RPMI8226 (cell line): ENCODE results near the gene MMRN2.
"Not testable (repeated sequence)": the region's sequence is repeated elsewhere in the genome, so short reads cannot be mapped to it uniquely, and the experiment has no call there.

ENCODE experiments used
- DNase-seq: peaks from one replicate; pipeline ENCODE4 v3.0.0-alpha.2; 2015

Gene MMRN2

DNA sequence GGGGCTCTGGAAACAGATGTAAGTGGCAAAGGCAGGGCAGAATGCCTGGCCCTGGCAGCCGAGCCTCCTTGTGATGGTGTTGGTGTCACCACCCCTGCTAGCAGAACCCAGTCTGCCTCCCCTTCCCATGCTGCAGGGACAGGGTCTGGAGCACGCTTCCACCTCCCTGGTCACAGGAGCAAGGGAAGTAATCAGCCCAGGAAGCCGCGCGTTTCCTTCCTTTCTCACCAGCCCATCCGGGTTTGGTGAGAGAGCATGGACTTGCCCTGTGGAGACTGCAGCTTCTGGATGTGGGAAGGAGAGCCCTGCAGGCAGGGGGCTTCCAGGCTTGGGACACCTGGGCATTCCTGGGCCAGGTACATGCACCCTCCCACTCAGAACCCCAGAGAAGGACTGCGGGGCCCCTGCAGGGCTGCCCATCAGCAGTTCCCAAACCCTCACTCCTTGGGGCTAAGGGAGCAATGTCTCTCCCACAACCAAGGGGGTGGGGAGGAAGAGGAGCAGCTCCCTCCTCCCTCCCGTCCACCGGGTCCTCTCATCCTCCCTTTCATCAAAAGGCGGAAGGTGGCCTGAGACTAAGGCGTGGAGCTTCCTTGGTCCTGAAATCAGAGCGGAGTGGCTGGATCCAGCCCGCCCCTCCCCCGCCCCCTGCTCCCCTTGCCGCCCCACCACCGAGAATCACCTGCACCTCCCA is 1.8 kb downstream of the MMRN2 start:
- DNase-seq: no peak

DNA sequence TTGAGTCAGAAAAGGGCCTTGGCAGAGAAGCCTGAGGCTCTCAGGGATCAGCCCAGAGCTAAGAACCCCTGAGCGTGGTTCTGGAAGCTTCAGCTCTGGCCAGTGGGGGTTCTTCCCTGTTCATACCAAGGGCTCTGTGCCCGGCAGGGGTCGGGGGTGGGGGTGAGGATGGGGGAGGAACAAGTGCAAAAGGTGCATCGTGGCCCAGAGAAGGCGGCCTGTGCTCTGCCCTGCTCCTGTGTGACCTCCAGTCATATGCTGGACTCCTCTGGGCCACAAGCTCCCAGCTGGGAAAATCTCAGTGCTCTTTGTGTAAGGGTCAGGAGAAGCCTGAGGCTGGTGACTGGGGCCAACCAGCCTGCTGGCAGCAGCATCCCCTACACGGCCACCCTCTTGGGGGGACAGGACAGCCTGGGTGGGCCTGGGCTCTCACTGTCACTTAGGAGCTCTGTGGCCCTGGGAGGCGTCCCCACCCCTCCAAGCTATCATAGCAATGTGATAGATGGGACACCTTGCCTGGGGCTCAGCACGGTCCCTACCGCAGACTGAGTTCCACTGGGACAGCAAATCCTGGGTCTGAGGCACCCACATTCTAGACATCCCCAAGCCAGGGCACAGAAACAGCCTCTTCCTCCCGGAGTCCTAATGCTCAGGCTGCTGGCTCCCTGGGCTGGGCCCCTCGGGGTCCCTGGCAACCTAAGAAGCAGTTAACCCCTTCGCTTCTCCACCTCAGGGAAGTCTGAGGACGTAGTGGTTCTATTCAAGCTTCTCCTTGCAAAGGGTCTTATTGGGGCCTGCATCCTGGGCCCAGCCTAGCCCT is 2.5 kb downstream of the MMRN2 start:
- DNase-seq: no peak

DNA sequence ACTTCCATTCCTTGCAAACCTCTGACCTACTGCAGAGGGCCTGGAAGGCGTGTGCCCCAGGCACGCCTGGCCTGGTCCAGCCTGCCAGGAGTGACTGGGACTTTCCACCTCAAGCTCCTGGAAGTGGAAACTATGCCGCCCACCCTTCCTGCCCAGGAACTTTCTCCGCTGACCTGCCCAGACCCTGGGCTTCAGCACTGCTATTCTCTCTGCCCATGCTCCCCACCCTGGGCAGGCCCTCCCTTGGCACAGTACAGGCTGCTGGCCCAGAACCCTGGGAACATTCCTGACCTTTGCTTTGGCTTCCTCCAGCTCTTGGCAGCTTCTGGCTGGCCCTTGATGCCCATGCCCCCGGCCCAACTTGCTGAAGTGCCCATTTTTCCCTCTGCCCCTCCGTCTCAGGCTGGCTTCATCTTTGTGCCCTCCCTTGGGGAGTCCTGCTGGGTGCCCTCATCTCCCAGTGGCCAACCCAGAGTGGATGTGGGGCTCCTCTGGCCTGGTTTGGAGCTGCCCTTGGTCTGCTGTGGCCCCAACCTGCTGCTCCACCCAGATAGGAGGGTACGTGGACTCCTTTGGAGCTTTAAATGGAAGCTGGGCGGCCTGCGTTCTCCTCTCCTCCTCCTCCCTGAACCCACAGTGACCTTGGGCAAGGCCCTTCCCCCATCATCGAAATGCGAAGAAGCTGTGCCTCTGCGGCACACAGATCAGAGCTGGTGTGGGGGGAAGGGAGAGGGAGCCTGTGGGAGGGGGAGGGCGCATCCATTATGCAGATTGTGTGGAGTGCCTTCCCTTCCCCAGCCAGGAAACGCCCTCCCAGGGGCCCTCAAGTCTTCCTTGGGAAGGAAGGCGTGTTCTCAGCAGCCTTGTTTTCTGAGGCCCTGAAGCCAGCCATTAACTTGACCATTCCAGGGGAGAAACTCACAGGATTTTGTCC is 3.4 kb downstream of the MMRN2 start:
- no peak for DNase-seq

DNA sequence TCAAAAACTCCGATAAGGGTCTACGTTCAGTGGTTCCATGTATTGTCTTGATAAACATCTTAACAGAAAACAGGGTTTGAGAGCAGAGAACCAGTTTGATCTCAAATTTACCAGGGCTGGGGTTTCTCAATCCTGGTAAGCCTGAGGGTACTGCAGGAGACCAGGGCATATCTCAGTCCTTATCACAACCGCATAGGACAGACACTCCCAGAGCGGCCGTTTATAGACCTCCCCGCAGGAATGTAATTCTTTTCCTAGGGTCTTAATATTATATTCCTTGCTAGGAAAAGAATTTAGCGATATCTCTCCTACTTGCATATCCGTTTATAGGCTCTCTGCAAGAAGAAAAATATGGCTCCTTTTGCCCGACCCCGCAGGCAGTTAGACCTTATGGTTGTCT is 4.7 kb downstream of the MMRN2 start:
- not testable (repeated sequence) for DNase-seq

DNA sequence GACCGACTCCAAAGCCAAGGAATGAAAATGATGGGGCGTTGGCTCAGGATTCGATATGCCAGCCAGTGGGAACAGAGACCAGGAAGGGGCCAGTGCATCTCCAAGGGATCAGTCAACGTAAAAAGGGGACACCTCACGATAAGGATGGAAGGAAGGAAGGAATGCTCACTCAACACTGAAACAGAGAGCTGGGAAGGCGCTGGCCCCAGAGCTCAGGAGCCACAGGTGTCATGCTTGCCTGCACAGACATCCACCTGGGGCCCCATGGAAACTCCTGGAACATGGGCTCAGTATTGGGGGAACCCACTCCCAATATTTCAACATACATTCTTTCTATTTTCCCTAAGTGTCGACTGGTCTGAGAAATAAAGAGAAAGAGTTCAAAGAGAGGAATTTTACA is 5.3 kb downstream of the MMRN2 start:
- DNase-seq: no peak

DNA sequence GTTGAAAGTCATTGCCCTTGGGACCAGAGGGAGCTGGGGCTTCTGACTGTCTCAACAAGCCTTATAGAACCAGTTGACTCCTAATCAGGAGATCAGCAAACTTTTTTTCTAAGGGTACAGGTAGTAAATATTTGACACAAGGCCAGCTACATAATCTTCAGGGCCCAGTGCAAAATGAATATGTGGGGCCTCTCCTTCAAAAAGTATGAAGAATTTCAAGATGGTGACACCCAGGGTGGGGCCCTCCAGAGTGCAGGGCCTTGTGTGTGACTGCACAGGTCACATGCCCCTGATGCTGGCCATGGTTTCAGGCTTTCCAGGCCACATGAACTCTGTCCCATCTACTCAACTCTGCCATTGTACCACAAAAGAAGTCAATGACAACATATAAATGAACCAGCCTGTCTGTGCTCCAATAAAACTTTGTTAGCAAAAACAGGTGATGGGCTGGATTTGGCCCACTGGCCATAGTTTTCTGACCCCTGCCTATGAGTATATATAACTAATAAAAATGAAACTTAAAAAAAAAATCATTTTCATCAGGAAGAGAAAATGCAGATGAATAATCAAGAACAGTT is 6.1 kb downstream of the MMRN2 start:
- no peak for DNase-seq

DNA sequence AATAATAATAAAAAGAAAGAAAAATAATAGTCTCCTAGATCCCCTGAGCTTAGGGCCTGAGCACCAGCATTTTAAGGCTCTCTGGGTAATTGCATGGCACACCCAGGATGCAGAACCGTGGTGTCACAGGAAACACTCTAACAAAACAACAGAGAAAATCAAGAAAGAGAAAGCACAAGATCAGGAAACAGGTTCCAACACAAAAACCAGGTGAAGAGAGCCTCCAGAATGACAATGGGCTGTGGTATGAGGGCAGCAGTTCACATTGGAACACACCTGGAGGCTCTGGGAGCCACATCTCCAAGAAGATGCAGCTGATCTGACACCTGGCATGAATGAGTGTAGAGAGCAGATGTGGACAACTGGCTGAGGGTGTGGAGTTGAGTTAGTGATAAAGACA is 7.1 kb downstream of the MMRN2 start:
- DNase-seq: peak; percentile 42

DNA sequence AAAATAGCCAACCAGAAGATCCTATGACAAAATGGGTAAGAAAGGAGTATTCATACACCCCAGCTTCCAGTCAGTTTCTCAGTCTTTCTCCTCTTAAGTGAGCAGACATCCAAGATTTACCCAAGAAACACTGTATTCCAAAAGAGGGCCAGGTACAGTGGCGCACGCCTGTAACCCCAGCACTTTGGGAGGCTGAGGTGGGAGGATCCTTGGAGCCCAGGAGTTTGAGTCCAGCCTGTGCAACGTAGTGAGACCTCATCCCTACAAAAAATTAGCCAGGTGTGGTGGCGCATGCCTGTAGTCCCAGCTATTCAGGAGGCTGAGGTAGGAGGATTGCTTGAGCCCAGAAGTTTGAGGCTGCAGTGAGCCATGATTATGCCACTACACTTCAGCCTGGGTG is 9.6 kb downstream of the MMRN2 start:
- not testable (repeated sequence) for DNase-seq

DNA sequence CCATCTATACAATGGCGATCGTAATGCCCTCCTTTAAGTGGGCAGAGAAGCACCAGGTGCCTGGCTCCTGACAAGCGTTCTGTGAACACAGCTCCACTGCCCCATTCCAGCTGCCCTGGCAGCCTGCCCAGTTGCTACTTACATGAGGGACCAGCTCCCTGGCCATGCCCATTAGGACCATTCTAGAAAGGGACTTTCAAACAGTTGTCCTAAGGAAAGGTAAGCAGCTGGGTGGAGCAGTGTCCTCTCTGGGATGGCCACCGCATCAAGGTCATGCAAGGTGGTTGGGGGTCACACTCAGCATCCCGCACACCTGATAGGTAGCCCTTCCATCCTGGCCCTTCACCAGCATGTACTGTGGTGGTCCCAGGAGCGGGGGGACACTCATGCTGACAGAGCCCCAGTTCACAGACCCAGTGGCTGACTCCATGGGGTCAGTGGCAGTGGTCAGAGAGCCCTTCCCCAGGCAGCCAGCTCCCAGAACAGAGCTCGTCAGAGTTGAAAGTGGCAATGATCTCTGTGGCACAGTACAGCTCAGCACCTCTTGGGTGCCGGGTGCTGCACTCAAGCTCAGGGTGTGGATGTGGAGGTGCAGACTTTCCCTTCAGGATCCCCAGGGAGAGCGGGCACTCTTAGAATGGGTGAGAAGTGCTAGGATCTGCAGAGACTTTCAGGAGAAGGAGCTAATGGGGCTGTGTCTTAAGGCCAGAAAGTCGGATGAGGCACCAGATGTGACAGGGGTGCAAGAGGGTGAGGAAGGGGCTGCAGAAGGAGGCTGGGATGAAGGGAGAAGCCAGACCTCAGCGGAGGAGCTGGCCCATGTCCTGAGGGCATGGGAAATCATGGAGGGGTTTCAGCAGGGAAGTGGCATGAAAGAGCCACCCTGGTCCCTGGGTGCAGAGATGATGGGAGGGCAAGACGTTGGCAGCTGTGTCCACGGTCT is 10.9 kb downstream of the MMRN2 start:
- peak; percentile 56 for DNase-seq

DNA sequence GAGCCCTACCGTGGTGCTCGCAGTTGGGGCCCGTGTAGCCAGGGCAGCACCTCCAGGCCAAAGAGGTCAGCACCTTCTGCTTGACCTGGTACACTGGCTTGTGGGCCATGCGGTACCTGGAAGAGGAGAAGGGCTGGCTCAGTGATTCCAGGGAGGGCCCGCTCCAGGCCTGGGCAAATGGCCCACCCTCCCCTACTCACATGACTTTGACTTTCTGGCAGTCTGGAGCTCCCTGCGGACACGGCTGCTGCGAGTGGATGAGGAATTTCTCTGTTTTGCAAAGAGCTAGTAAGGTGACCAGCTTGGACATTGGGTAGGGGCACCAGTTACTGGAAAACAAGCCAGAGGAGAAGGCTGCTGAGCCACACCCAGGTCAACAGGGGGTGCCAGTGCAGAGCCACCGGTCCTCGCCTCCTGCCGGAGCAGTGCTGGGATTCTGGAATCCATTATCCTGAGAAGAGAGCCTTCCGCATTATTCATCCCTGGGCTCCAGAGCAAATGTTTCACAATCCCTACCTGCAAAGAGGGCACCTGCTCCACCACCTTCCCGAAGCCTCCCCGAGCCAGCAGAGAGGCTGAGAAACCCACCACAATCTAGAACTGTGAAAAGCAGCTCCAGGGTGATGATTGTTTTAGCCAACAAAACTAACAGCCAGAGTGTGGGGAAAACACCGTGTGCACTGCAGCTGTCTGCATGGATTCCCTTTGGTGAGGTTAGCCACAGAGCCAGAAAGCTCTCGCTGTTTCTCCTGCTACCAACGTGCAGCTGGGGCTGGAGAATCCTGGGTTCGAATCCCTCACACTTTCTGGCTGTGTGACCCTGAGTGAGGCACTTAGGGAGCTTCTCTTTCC is 11.8 kb downstream of the MMRN2 start:
- DNase-seq: no peak

DNA sequence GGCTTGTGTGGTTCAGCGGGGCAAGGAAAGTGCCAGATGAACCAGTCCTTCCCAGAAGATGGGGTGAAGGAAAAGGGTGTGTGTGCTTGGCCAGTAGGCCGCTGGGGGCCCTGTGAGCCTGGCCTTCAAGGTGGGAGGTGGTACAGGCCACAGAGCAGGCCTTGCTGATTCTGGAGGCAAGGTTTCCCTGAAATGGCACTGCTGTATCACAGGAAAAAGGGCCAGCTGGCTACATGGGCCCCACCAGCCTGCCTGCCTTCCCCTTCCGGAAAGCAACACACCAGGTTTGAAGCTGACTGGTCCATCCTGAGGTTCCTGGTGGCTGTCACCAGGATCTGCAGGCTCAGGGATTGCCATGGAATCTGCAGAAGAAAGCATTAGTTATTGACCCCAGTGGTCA is 12.5 kb downstream of the MMRN2 start:
- no peak for DNase-seq

DNA sequence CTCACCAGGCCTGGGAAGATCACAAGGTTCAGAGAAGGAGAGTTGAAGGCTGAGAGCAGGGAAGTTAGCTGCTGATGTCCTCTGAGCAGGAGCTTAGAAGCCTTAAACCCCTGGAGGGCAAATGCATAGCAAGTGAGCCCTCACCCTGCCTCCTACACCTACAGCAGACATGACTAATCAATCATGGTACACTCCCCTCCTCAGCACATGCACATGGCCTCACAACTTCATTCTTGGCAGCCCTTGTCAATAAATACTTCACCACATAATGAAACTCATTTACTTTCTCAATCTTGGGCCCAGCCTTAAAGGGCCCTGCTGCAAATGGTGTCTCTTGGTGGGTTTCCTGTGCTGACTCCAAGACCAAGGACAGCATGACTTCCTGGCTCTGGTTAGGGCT is 12.9 kb downstream of the MMRN2 start:
- no peak for DNase-seq

DNA sequence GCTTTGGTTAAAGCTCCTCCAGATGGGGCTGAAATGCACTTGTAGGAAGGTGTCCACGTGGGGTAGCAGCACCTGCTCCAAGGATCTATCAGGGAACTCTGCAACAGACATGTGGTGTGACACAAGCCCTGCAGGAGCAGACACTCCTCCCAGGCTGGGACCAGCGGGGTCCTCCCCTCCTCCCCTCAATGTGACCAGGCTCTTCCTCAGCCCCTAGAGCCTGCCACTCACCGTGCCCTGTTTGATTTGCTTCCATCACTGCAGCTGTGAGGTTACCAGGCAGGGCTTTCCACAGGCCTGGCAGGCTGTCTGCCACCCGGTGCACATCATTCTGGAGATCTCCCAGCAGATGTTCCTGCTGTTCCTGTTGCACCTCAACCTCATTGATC is 13.4 kb downstream of the MMRN2 start:
- DNase-seq: no peak

DNA sequence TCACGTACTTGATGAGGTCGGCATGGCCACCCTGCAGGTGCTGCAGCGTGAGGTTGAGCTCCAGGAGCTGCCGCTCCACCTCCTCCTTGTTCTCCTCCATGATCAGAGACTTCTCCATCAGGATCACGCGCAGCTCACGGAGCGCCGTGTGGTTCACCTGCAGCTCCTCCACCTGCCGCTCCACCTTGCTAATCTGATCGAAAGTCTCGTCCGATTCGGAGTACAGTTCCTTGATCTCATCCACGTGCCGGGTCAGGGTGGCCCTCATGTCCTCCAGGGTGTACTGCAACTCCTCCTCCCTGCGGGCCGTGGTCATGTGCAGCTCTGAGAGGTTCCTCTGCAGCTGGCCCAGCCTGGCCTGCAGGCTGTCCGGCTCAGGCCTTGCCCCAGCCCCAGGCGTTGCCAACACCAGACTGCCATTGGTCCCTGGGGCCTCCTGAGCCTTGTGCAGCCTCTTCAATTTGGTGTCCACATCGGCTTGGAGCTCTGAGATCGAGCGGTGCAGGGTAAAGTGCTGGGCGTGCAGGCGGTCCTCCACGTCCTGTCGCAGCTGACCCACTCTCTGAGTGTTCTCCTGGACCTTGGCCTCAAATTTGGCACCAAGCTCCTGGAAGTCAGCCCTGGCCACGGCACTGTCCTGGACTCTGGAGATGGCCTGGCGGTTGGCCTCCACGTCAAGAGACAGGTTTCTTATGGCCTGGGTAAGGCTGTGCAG is 13.9 kb downstream of the MMRN2 start:
- DNase-seq: no peak

DNA sequence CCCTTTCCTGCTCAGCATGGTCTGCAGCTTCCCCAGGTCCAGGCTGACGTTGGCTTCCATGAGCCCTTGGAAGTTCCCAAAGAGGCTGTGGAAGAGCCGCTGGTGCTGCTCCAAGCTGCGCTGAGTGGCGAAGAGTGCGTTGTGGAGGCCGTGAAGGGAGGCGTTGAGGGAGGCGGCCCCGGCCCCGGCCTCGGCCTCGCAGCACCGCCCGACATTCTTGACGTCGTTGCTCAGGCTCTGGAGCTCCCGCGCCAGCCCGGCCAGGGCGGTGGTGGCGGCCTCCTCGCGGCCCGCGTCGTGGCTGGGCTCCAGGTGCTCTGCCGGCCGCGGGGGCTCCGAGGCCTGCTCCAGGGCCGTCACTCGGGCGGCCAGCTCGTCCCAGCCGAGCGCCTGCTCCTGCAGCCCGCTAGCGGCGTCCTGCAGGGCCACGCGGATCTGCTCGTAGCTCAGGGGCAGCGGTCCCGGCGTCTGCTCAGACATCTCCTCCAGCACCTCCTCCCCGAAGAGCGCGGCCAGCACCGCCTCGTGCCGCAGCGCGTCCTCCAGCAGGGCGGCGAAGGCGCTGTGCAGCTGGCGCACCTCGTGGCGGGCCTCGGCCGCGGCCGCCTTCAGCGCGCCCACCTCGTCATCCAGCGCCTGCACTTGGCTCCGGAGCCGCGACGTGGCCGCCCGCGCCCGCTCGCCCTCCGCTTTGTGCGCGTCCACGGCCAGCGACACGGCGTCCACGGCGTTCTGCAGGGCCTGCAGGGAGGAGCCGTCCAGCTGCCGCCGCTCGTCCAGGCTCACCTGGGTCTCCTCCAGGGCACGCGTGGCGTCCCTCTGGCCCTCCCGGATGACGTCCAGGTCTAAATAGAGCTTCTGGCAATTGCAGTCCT is 14.7 kb downstream of the MMRN2 start:
- DNase-seq: no peak

DNA sequence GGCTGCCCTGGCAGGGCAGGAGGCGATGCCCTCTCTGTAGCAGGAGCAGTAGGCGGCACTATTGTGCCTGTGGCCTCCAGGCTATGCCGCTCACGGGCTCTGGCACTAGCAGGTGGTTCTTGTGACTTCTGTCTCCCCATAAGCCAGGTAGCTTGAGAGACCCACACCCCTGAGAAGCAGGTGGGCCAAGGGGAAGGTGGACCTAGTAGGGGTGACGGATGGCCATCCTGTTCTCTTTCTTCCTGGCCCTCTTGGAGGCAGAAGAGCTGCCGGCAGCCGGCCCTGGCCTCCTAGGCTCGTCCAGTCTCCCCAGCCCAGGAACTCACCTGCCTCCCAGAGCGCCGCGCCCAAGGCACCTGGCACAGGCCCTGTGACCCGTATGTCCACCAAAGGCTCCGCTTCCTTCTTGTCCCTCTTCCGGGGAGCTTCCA is 15.4 kb downstream of the MMRN2 start:
- DNase-seq: no peak

DNA sequence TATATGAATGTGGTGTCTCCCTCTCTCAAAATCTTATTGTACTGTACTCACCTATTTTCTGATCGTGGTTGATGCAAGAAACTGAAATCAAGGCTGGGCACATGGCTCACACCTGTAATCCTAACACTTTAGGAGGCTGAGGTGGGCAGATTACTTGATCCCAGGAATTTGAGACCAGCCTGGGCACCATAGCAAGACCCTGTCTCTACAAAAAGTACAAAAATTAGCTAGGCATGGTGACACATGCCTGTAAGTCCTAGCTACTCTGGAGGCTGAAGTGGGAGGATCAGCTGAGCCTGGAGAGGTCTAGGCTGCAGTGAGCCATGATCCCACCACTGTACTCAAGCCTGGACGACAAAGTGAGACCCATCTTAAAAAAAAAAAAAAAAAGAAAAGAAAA is 16.0 kb downstream of the MMRN2 start:
- DNase-seq: no peak

DNA sequence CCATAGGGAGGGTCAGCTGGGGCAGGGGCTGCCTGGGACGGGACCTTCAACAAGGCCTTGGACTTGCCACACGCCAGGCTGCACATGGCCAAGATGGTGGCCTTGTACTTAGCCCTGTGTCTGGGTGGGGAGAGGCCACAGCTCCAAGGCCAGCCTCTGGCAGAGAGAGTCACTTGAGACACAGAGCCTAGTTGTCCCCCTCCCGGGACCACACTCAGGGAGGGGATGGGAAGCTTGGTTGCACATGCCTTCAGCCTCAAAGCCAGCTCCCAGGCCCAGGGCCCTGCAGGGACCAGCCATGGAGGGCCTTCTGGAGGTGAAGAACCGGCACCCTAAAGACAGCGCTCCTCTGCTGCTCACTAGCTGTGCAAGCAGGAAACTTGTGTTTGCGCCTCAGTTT is 16.7 kb downstream of the MMRN2 start:
- DNase-seq: no peak

DNA sequence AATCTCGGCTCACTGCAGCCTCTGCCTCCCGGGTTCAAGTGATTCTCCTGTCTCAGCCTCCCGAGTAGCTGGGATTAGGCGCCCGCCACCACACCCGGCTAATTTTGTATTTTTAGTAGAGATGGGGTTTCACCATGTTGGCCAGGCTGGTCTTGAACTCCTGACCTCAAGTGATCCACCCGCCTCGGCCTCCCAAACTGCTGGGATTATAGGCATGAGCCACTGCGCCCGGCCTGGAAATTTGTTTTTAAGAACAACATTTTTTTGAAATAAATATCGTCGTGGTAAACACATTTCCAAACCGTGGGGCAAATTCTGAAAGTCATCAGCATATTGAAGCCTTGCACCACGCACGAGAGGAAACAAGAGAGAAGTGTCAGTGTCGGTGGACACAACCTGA is 17.3 kb downstream of the MMRN2 start:
- not testable (repeated sequence) for DNase-seq
